HepG2 (cell line): ENCODE data around the gene RPLP1. TPM values are rescaled to one million over a fixed set of nuclear protein-coding genes. Genes with fewer than 3 reads are reported as not detected.

ENCODE experiments used
- ATAC-seq: fragments of 200-7000 bp; cut with Tn5 transposase; 3 replicates; pipeline ENCODE4 v1.9.1; 2020; ENCODE audit warnings: mild to moderate bottlenecking, moderate library complexity
- BruUV-seq: library from RNA; stranded (reverse); fragments of 400-500 nt; replicated peaks from 2 replicates; lab custom pipeline; 2021; lab: Mats Ljungman, UMichigan
- CTCF ChIA-PET: fragments of 300-600 bp; formaldehyde crosslinking; extraction: SDS; loops from one replicate; lab custom pipeline; 2021; ENCODE audit warnings: low total read pairs, inconsistent platforms, low intra/inter-chr PET ratio; lab: Yijun Ruan, JAX
- POLR2A ChIA-PET: fragments of 350-600 bp; sonication (Branson Sonifier 250); formaldehyde crosslinking; loops from one replicate; lab custom pipeline; 2020; ENCODE audit warnings: antibody characterized with exemption, inconsistent platforms; lab: Yijun Ruan, JAX
- DNase-seq: peaks from one replicate; pipeline ENCODE4 v3.0.0-alpha.2; 2015; ENCODE audit warnings: low spot score
- FAIRE-seq: peaks from 3 replicates; lab custom pipeline; 2011; peaks lifted over from hg19 to GRCh38; lab: Jason Lieb, UNC
- H2AFZ ChIP-seq: one replicate; pipeline ENCODE4 v1.6.1; 2011; ENCODE audit warnings: low read length, inconsistent platforms
- H3K27ac ChIP-seq: fragments of 300-600 bp; 3 replicates; pipeline ENCODE4 v1.8.0; 2011; ENCODE audit warnings: mixed run types, mild to moderate bottlenecking, mixed read lengths, low read length, inconsistent platforms; ENCODE audit not compliant: insufficient read depth; ENCODE audit errors: extremely low read length
- H3K27me3 ChIP-seq, 2 experiments: fragments of 200-600 bp in 1 of 2; 2 replicates in 1 of 2; 3 replicates in 1 of 2; pipeline versions ENCODE4 v1.6.0 to v1.8.0; 2011; ENCODE audit warnings: low read length in 2 of 2, mild to moderate bottlenecking in 2 of 2, moderate library complexity in 2 of 2, inconsistent platforms in 1 of 2; ENCODE audit not compliant: insufficient read depth in 2 of 2, control insufficient read depth in 1 of 2
- H3K36me3 ChIP-seq, 2 experiments: fragments of 200-600 bp in 1 of 2; replicated peaks in 1 of 2; 2 replicates in 1 of 2; 3 replicates in 1 of 2; pipeline versions ENCODE4 v1.5.1 to v1.8.0; 2011; ENCODE audit warnings: low read length in 2 of 2, inconsistent platforms in 1 of 2; ENCODE audit not compliant: insufficient read depth in 2 of 2, control insufficient read depth in 1 of 2
- H3K4me1 ChIP-seq: 2 replicates; pipeline ENCODE4 v1.5.1; 2012; ENCODE audit warnings: low read length, inconsistent platforms; ENCODE audit not compliant: insufficient read depth
- H3K4me2 ChIP-seq: 2 replicates; pipeline ENCODE4 v1.6.0; 2011; ENCODE audit warnings: low read depth, low read length, inconsistent platforms
- H3K4me3 ChIP-seq, 3 experiments: fragments of 200-600 bp in 1 of 3; sonication (generic), shearing (Covaris generic) in 1 of 3; replicated peaks in 1 of 3; 2 replicates each; pipeline ENCODE4 v1.5.1; 2011 to 2016; ENCODE audit warnings: low read length in 3 of 3, inconsistent platforms in 2 of 3, low read depth in 2 of 3, mild to moderate bottlenecking in 2 of 3, control low read depth in 1 of 3, mixed read lengths in 1 of 3; ENCODE audit not compliant: insufficient read depth in 1 of 3
- H3K79me2 ChIP-seq: one replicate; pipeline ENCODE4 v1.6.1; 2011; ENCODE audit warnings: low read length, inconsistent platforms; ENCODE audit not compliant: insufficient read depth
- H3K9ac ChIP-seq: 2 replicates; pipeline ENCODE4 v1.6.0; 2011; ENCODE audit warnings: mild to moderate bottlenecking, low read depth, low read length, inconsistent platforms; ENCODE audit not compliant: insufficient read depth
- H3K9me3 ChIP-seq: 2 replicates; pipeline ENCODE4 v1.5.1; 2012; ENCODE audit warnings: mild to moderate bottlenecking, low read length
- H4K20me1 ChIP-seq: 2 replicates; pipeline ENCODE4 v1.6.0; 2011; ENCODE audit warnings: inconsistent platforms, mild to moderate bottlenecking, low read length, moderate library complexity; ENCODE audit not compliant: insufficient read depth
- FOXA3 ChIP-seq: IDR thresholded peaks from 2 replicates; pipeline ENCODE4 v1.6.1; 2016; ENCODE audit warnings: missing genetic modification reagents, missing compliant biosample characterization
- KDM5A ChIP-seq: fragments of 200-600 bp; sonication (generic); IDR thresholded peaks from 2 replicates; pipeline ENCODE4 v1.7.0; 2018; ENCODE audit warnings: antibody characterized with exemption, mild to moderate bottlenecking, low read length, borderline replicate concordance
- LRRFIP1 ChIP-seq: sonication (generic); formaldehyde crosslinking; conservative IDR thresholded peaks from 2 replicates; pipeline ENCODE4 v1.4.0; 2020; ENCODE audit warnings: missing genetic modification reagents
- MBNL3 ChIP-seq: fragments of 250-450 bp; sonication (Bioruptor Pico); conservative IDR thresholded peaks from 2 replicates; pipeline ENCODE4 v1.8.0; 2022; ENCODE audit warnings: mild to moderate bottlenecking, inconsistent platforms
- NFKB2 ChIP-seq: sonication (generic); formaldehyde crosslinking; IDR thresholded peaks from 2 replicates; pipeline ENCODE4 v1.4.0; 2020; ENCODE audit warnings: missing genetic modification reagents, borderline replicate concordance
- NR2F6 ChIP-seq, 2 experiments: IDR thresholded peaks; 2 replicates each; pipeline ENCODE4 v1.6.1; 2016; ENCODE audit warnings: antibody characterized with exemption in 1 of 2, mild to moderate bottlenecking in 1 of 2
- RAD51 ChIP-seq: fragments of 450-650 bp; IDR thresholded peaks from 2 replicates; pipeline ENCODE4 v1.6.1; 2016; ENCODE audit warnings: borderline replicate concordance
- SAP130 ChIP-seq: IDR thresholded peaks from 2 replicates; pipeline ENCODE4 v1.6.1; 2016; ENCODE audit warnings: low read depth
- YY1 ChIP-seq: IDR thresholded peaks from 2 replicates; pipeline ENCODE4 v1.6.1; 2011; ENCODE audit warnings: low read length, low read depth, moderate library complexity, mild to moderate bottlenecking; ENCODE audit not compliant: insufficient read depth, insufficient replicate concordance
- ZFP41 ChIP-seq: sonication (generic); formaldehyde crosslinking; IDR thresholded peaks from 2 replicates; pipeline ENCODE4 v1.4.0; 2020; ENCODE audit warnings: mild to moderate bottlenecking, missing genetic modification reagents, borderline replicate concordance
- WGBS: methylation state at CpG from one replicate; pipeline ENCODE4 v1.1.6; 2017; ENCODE audit warnings: low lambda C conversion rate; 5-methylcytosine and 5-hydroxymethylcytosine counted together
- in situ Hi-C: cut with HindIII; loops from 2 replicates; pipeline ENCODE4 v1.10.0; 2017; ENCODE audit warnings: low pct_unique_long_range_greater_than_20kb; ENCODE audit not compliant: extremely low pct_ligation_motif_present
- intact Hi-C: fragments of 100-400 bp; cut with micrococcal nuclease; formaldehyde crosslinking; loops from one replicate; pipeline ENCODE4 v1.10.0; 2022; ENCODE audit not compliant: unreplicated experiment
- polyA plus RNA-seq, 8 experiments: library from polyadenylated mRNA; depleted of rRNA in 3 of 8; stranded (reverse) in 7 of 8; unstranded in 1 of 8; fragments of >200 nt; fragmentation: Illumina TruSeq in 4 of 8; extraction: Trizol in 4 of 8; gene quantifications; 2 replicates each; pipeline versions ENCODE4 v1.2.1 to v1.2.3, GENCODE V29; 2011 to 2016; ENCODE audit warnings: low read depth in 4 of 8, missing spikeins in 1 of 8, mixed read lengths in 1 of 8; ENCODE audit not compliant: insufficient read depth in 1 of 8
- total RNA-seq, 5 experiments: library from RNA; depleted of rRNA; stranded (reverse); fragments of >200 nt; fragmentation: Illumina TruSeq; extraction: Trizol; gene quantifications; 2 replicates each; pipeline ENCODE4 v1.2.3, GENCODE V29; 2016; ENCODE audit warnings: low read depth in 1 of 5
- TF ChIP-seq, protein P1 (sequence below): sonication (generic); formaldehyde crosslinking; IDR thresholded peaks from 2 replicates; pipeline ENCODE4 v1.5.1; 2020; ENCODE audit warnings: missing genetic modification reagents, mild to moderate bottlenecking, borderline replicate concordance
- TF ChIP-seq, protein P2 (sequence below): sonication (generic); formaldehyde crosslinking; IDR thresholded peaks from 2 replicates; pipeline ENCODE4 v1.8.1; 2023; ENCODE audit warnings: missing genetic modification reagents, mild to moderate bottlenecking, borderline replicate concordance
- TF ChIP-seq, protein P3 (sequence below): sonication (generic); formaldehyde crosslinking; IDR thresholded peaks from 2 replicates; pipeline ENCODE4 v1.4.0; 2020; ENCODE audit warnings: missing genetic modification reagents, mild to moderate bottlenecking, borderline replicate concordance
- TF ChIP-seq, protein P4 (sequence below): IDR thresholded peaks from 2 replicates; pipeline ENCODE4 v1.6.1; 2012; ENCODE audit warnings: low read depth, low read length, improper control_type of control experiment

RPLP1 gene
- total and polyA plus RNA-seq, 2 of the 13 experiments (the other 11 are each of a cell fraction or from before 2014, with no cell fraction given) = 817 to 929 TPM

DNA sequence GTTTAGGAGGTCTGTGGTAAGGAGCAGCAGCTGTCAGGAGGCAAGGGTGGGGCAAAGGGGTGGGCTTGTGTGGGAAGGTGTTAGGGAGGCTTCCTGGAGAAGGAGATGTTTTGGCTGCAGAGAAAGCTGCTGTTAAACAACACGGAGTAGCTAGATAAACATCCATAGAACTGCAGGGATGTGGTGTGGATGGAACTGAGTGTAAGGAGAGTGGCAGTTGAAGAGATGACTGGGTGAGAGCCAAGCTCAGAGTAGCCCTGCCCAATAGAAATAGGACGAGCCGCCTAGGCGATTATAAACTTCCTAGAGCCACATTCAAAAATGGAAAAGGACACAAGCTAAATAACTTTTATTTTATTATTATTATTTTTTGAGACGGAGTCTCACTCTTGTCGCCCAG is 19.9 kb downstream of the RPLP1 start:
- Histone ChIP-seq H3K9me3 (no peaks in the 10 kb centered on the region), H2AFZ (no peak overlapping the region), H3K9ac (no peak overlapping the region), H3K4me1 (no peaks in the 10 kb centered on the region), H4K20me1 (no peaks in the 10 kb centered on the region; the same call in 1 of the 2 replicates), H3K4me2 (no peak overlapping the region), H3K27me3 (peaks cover 6 to 52% of the 10 kb centered on the region in 2 experiments), H3K4me3 (no peak overlapping the region), H3K27ac (no peak overlapping the region), H3K36me3 (no peaks in the 10 kb centered on the region), H3K79me2 (no peaks in the 10 kb centered on the region)
- TF ChIP-seq LRRFIP1 (CRISPR knock-in tag) (no peak), SAP130 (CRISPR knock-in tag) (no peak), MBNL3 (CRISPR knock-in tag) (no peak), KDM5A (no peak), ZFP41 (CRISPR knock-in tag) (no peak), NFKB2 (CRISPR knock-in tag) (no peak), NR2F6 (IDR thresholded peaks at IDR 0.05) (no peak), NR2F6 (CRISPR knock-in tag; IDR thresholded peaks at IDR 0.05) (no peak), YY1 (no peak), RAD51 (no peak), FOXA3 (CRISPR knock-in tag) (no peak)
- TF ChIP-seq, protein P1, sequence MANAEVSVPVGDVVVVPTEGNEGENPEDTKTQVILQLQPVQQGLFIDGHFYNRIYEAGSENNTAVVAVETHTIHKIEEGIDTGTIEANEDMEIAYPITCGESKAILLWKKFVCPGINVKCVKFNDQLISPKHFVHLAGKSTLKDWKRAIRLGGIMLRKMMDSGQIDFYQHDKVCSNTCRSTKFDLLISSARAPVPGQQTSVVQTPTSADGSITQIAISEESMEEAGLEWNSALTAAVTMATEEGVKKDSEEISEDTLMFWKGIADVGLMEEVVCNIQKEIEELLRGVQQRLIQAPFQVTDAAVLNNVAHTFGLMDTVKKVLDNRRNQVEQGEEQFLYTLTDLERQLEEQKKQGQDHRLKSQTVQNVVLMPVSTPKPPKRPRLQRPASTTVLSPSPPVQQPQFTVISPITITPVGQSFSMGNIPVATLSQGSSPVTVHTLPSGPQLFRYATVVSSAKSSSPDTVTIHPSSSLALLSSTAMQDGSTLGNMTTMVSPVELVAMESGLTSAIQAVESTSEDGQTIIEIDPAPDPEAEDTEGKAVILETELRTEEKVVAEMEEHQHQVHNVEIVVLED (CRISPR knock-in tag) = no peak
- TF ChIP-seq, protein P2, sequence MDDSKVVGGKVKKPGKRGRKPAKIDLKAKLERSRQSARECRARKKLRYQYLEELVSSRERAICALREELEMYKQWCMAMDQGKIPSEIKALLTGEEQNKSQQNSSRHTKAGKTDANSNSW = no peak
- TF ChIP-seq, protein P3, sequence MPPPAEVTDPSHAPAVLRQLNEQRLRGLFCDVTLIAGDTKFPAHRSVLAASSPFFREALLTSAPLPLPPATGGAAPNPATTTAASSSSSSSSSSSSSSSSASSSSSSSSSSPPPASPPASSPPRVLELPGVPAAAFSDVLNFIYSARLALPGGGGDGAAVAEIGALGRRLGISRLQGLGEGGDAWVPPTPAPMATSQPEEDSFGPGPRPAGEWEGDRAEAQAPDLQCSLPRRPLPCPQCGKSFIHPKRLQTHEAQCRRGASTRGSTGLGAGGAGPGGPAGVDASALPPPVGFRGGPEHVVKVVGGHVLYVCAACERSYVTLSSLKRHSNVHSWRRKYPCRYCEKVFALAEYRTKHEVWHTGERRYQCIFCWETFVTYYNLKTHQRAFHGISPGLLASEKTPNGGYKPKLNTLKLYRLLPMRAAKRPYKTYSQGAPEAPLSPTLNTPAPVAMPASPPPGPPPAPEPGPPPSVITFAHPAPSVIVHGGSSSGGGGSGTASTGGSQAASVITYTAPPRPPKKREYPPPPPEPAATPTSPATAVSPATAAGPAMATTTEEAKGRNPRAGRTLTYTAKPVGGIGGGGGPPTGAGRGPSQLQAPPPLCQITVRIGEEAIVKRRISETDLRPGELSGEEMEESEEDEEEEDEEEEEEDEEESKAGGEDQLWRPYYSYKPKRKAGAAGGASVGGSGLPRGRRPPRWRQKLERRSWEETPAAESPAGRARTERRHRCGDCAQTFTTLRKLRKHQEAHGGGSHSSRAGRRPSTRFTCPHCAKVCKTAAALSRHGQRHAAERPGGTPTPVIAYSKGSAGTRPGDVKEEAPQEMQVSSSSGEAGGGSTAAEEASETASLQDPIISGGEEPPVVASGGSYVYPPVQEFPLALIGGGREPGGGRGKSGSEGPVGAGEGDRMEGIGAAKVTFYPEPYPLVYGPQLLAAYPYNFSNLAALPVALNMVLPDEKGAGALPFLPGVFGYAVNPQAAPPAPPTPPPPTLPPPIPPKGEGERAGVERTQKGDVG (CRISPR knock-in tag) = no peak
- TF ChIP-seq, protein P4, sequence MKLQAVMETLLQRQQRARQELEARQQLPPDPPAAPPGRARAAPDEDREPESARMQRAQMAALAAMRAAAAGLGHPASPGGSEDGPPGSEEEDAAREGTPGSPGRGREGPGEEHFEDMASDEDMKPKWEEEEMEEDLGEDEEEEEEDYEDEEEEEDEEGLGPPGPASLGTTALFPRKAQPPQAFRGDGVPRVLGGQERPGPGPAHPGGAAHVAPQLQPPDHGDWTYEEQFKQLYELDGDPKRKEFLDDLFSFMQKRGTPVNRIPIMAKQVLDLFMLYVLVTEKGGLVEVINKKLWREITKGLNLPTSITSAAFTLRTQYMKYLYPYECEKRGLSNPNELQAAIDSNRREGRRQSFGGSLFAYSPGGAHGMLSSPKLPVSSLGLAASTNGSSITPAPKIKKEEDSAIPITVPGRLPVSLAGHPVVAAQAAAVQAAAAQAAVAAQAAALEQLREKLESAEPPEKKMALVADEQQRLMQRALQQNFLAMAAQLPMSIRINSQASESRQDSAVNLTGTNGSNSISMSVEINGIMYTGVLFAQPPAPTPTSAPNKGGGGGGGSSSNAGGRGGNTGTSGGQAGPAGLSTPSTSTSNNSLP = no peak
- DNase-seq (no peak), FAIRE-seq (no peak), ATAC-seq (no peak)
- ChIA-PET CTCF (no interaction called here), POLR2A (no interaction called here)
- intact Hi-C loops (no loop called here), in situ Hi-C loops (loop anchor here (10.0 to 25.0 kb wide), 3 partner anchors 615 to 882 kb away; partner anchors contain the start of genes ANP32A and TLE3)
- 62% methylated on average over 6 of the region's 6 CpGs for WGBS
- BruUV-seq = no TSS peak
